Measurements from ENCODE around the gene IL1RAPL1.

Gene IL1RAPL1

DNA sequence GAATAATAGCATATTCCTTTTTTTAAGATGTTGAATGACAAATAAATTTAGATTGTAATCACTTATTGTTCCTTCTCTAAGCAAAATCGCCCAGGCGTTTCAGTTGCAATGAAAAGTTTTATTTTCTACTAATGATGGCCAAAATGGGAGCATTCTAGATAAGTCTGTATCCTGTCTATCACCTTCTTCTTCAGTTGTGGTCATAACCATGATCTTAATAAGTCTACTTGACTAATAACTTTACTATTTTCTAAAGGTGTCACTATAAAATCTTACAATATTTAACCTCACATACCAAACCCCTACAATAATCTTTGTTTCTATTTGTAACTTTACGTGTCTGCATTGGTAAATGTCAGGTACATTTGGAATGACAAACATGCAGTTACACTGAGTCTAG, 904.4 kb downstream of the IL1RAPL1 start:
- no peak for DNase-seq (ENCODE audit: low read depth)
- in situ Hi-C loops (cut with HindIII; ENCODE audit: low sequenced_read_pairs): no loop called here
- TF ChIP-seq, protein P1, sequence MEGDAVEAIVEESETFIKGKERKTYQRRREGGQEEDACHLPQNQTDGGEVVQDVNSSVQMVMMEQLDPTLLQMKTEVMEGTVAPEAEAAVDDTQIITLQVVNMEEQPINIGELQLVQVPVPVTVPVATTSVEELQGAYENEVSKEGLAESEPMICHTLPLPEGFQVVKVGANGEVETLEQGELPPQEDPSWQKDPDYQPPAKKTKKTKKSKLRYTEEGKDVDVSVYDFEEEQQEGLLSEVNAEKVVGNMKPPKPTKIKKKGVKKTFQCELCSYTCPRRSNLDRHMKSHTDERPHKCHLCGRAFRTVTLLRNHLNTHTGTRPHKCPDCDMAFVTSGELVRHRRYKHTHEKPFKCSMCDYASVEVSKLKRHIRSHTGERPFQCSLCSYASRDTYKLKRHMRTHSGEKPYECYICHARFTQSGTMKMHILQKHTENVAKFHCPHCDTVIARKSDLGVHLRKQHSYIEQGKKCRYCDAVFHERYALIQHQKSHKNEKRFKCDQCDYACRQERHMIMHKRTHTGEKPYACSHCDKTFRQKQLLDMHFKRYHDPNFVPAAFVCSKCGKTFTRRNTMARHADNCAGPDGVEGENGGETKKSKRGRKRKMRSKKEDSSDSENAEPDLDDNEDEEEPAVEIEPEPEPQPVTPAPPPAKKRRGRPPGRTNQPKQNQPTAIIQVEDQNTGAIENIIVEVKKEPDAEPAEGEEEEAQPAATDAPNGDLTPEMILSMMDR (IDR thresholded peaks at IDR 0.05; ENCODE audit: low read depth, low read length, missing control alignments): no peak
- no peak overlapping the region for H3K4me3 ChIP-seq (ENCODE audit: low read depth, low read length)

DNA sequence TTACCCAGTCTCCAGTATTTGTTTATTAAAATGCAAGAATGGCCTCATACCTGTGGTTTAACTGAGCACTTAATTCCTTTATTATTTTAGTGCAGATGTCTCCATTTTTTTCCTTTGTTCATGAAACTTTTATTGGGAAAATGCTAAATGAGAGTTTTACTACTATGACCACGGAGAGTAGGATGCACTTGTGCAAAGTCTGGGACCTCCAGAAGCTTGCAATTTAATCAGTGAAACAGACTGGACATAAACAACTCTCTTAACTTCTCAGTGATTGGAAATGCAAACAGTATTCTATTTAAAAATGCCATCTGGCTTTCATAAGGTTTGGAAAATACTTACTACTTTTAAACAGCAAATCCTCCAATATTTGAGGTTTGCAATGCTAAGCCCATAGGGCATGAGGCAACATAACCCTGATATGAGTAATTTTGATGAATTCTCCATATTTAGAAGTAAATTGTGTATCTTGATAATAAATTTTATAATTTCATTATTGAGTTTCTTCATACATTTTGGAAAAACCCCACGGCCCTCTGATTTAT, 909.5 kb downstream of the IL1RAPL1 start:
- DNase-seq (ENCODE audit: low read depth): no peak
- TF ChIP-seq, protein P1 (IDR thresholded peaks at IDR 0.05; ENCODE audit: low read depth, low read length, missing control alignments): no peak
- in situ Hi-C loops (cut with HindIII; ENCODE audit: low sequenced_read_pairs): no loop called here
- H3K4me3 ChIP-seq (ENCODE audit: low read depth, low read length): no peak overlapping the region

DNA sequence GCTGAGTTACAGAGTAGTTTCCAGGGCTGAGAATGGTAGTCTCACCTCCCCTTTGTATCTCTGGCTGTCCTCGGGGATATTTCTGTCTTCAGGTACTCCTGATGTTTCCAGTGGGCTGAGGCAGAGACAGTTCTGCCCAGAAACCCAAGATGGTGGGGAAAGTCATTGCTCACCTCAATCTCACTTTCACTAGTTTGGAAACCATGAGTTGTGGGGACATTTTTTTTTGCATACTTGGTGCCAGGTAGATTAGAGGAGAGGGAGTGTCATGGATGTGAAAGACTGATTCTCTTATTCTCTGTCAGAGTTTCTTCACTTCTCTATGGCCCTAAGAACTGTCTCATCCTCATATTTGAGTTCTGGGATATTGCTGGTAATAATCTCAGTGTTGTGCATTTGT, 919.5 kb downstream of the IL1RAPL1 start:
- H3K4me3 ChIP-seq (ENCODE audit: low read depth, low read length): no peak overlapping the region
- DNase-seq (ENCODE audit: low read depth): no peak
- in situ Hi-C loops (cut with HindIII; ENCODE audit: low sequenced_read_pairs): no loop called here
- TF ChIP-seq, protein P1 (IDR thresholded peaks at IDR 0.05; ENCODE audit: low read depth, low read length, missing control alignments): no peak

DNA sequence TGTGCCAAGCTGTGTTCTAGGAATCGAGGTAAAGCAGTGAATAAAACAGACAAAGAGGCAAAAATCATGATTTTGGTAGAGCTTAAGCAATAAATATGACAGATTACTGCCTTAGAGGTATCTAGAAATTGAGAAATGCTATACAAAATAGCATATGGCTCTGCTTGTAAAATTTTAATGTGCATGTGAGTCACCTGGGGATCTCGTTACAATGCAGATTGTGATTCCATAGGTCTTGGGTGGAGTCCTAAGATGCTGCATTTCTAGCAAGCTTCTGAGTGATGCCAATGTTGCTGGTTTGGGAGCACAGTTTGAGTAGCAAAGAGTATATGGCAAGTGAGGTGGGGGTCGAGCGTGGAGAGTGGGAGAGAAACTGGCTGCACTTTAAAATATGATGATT, 930.9 kb downstream of the IL1RAPL1 start:
- H3K4me3 ChIP-seq (ENCODE audit: low read depth, low read length): no peak overlapping the region
- TF ChIP-seq, protein P1 (IDR thresholded peaks at IDR 0.05; ENCODE audit: low read depth, low read length, missing control alignments): no peak
- DNase-seq (ENCODE audit: low read depth): no peak
- in situ Hi-C loops (cut with HindIII; ENCODE audit: low sequenced_read_pairs): no loop called here

DNA sequence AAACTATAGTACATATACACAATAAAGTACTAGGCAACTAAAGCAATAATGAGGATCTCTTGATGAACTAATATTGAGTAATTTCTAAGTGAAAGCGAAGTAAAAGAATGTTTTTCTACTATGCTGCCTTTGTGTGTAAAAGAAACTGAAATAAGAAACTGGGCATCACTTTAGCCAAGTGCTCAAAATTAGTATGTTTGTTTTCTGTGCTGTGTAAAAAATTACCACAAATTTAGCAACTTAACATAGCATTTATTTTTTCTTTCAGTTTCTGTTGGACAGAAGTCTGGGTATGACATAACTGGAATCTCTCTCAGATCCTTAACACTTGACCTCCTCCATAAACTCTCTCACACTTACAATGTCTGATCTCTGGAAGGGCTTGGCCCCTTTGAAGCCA, 941.0 kb downstream of the IL1RAPL1 start:
- in situ Hi-C loops (cut with HindIII; ENCODE audit: low sequenced_read_pairs): no loop called here
- no peak for DNase-seq (ENCODE audit: low read depth)
- no peak overlapping the region for H3K4me3 ChIP-seq (ENCODE audit: low read depth, low read length)
- TF ChIP-seq, protein P1 (IDR thresholded peaks at IDR 0.05; ENCODE audit: low read depth, low read length, missing control alignments): no peak

DNA sequence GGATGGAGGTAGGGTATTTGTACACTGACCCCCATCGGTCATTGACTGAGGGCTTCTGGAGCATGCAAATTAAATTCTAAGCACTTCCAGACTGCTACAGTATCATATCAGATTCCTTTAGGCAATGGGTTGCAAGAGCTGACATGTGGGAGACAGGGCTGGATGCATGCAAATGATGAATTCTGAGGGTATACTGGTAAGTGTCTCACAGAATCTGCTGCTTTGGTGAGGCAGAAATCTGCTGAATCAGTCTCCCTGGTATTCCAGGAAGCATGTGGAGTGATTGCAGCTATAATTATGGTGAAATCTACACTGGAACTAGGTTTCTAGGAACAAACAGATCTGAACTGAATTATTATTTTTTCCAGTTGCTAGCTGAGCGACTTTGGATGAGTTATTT, 943.3 kb downstream of the IL1RAPL1 start:
- in situ Hi-C loops (cut with HindIII; ENCODE audit: low sequenced_read_pairs): no loop called here
- TF ChIP-seq, protein P1 (IDR thresholded peaks at IDR 0.05; ENCODE audit: low read depth, low read length, missing control alignments): no peak
- DNase-seq (ENCODE audit: low read depth): no peak

DNA sequence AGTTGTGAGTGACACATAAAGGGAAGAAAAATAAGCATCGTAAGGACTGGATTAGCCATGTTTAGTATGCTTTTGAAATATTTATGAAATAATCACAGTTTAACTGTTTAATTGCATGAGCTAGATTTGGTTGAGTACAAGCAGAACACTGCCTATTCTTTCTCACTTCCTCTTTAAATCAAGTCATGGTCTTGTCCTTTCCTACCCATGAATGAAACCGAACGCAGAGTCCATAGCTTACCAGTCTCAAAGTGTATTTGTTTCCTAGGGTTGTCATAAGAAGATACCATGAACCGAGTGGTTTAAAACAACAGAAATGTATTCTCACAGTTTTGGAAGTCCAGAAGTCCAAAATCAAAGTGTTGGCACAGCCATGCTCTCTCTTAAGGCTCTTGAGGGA, 944.1 kb downstream of the IL1RAPL1 start:
- in situ Hi-C loops (cut with HindIII; ENCODE audit: low sequenced_read_pairs): no loop called here
- DNase-seq (ENCODE audit: low read depth): no peak
- H3K4me3 ChIP-seq (ENCODE audit: low read depth, low read length): no peak overlapping the region
- TF ChIP-seq, protein P1 (IDR thresholded peaks at IDR 0.05; ENCODE audit: low read depth, low read length, missing control alignments): no peak

More for the DNA sequence above, 943.3 kb downstream of the IL1RAPL1 start:
- H3K4me3 ChIP-seq (ENCODE audit: low read depth, low read length): no peak overlapping the region
